DOHH2 (cell line): ENCODE measurements around the gene DRC3.
A peak's percentile ranks its signal among the peaks of the same experiment; 100 is the strongest.

Experiments
- H3F3A ChIP-seq: fragments of 200-600 bp; sonication (generic), shearing (Covaris generic); 2 replicates; pipeline ENCODE4 v1.6.0; 2016; ENCODE audit warnings: antibody characterized with exemption, mild to moderate bottlenecking; ENCODE audit not compliant: control insufficient read depth, insufficient read depth
- H3K27ac ChIP-seq: fragments of 200-600 bp; sonication (generic); 2 replicates; pipeline ENCODE4 v1.5.1; 2014; ENCODE audit warnings: low read depth, mild to moderate bottlenecking, low read length, moderate library complexity
- H3K27me3 ChIP-seq: fragments of 200-600 bp; sonication (generic); 2 replicates; pipeline ENCODE4 v1.6.1; 2014; ENCODE audit warnings: mild to moderate bottlenecking, low read length, mixed read lengths; ENCODE audit not compliant: control insufficient read depth
- H3K36me3 ChIP-seq: fragments of 200-600 bp; sonication (generic); 2 replicates; pipeline ENCODE4 v1.6.1; 2014; ENCODE audit warnings: mild to moderate bottlenecking, low read length, moderate library complexity, mixed read lengths; ENCODE audit not compliant: control insufficient read depth
- H3K4me1 ChIP-seq: fragments of 200-600 bp; sonication (generic); 2 replicates; pipeline ENCODE4 v1.6.1; 2014; ENCODE audit warnings: mild to moderate bottlenecking, low read length, mixed read lengths; ENCODE audit not compliant: control insufficient read depth
- H3K4me2 ChIP-seq: fragments of 200-600 bp; sonication (generic); 2 replicates; pipeline ENCODE4 v1.6.0; 2014; ENCODE audit warnings: mild to moderate bottlenecking, low read length, moderate library complexity
- H3K4me3 ChIP-seq: fragments of 200-600 bp; sonication (generic); 2 replicates; pipeline ENCODE4 v1.5.1; 2014; ENCODE audit warnings: mild to moderate bottlenecking, low read length, mixed read lengths
- H3K79me2 ChIP-seq: fragments of 200-600 bp; sonication (generic); 2 replicates; pipeline ENCODE4 v1.6.1; 2014; ENCODE audit warnings: mild to moderate bottlenecking, low read length, mixed read lengths; ENCODE audit not compliant: control insufficient read depth
- H3K9me2 ChIP-seq: fragments of 200-600 bp; sonication (generic); replicated peaks from 2 replicates; pipeline ENCODE4 v1.6.1; 2014; ENCODE audit warnings: mild to moderate bottlenecking, low read length, mixed read lengths; ENCODE audit not compliant: control insufficient read depth
- H3K9me3 ChIP-seq: fragments of 200-600 bp; sonication (generic); 2 replicates; pipeline ENCODE4 v1.6.1; 2014; ENCODE audit warnings: antibody characterized with exemption, low read length, mixed read lengths; ENCODE audit not compliant: control insufficient read depth, insufficient read depth
- H4K20me1 ChIP-seq: fragments of 200-600 bp; sonication (generic); 2 replicates; pipeline ENCODE4 v1.6.0; 2014; ENCODE audit warnings: low read depth, mild to moderate bottlenecking, antibody characterized with exemption, low read length, moderate library complexity; ENCODE audit not compliant: control insufficient read depth, insufficient read depth
- CTCF ChIP-seq: fragments of 200-600 bp; sonication (generic); IDR thresholded peaks from one replicate; pipeline ENCODE4 v1.5.1; 2014; ENCODE audit warnings: antibody characterized with exemption, mild to moderate bottlenecking, low read depth, low read length; ENCODE audit not compliant: poor library complexity, severe bottlenecking
- EZH2phosphoT487 ChIP-seq: fragments of 200-600 bp; sonication (generic); IDR thresholded peaks from 2 replicates; pipeline ENCODE4 v1.6.1; 2017; ENCODE audit warnings: borderline replicate concordance, mild to moderate bottlenecking, antibody characterized with exemption, low read length, moderate library complexity, mixed read lengths

The DRC3 gene

GRCh38 chr17:18040261-18040858 lies 67.7 kb downstream of the DRC3 start:
- peaks cover 79% of the 10 kb centered on the region for H3K79me2 ChIP-seq
- peaks cover 45% of the 10 kb centered on the region for H3K4me1 ChIP-seq
- H3K27ac ChIP-seq: no peak overlapping the region

GRCh38 chr17:18041776-18042175 lies 69.1 kb downstream of the DRC3 start:
- no peaks in the 10 kb centered on the region for H3K27me3 ChIP-seq
- peaks cover 31% of the 10 kb centered on the region for H3K36me3 ChIP-seq
- H3K27ac ChIP-seq: no peak overlapping the region
- no peaks in the 10 kb centered on the region for H3K9me2 ChIP-seq
- peaks cover 45% of the 10 kb centered on the region for H3K4me1 ChIP-seq
- no peak overlapping the region for H3K4me3 ChIP-seq
- H4K20me1 ChIP-seq: no peaks in the 10 kb centered on the region
- no peaks in the 10 kb centered on the region for H3K9me3 ChIP-seq
- H3K4me2 ChIP-seq: peak overlapping the region; percentile 95; the same call in 1 of the 2 replicates
- H3K79me2 ChIP-seq: peaks cover 65% of the 10 kb centered on the region
- peaks cover 7% of the 10 kb centered on the region for H3F3A ChIP-seq
- TF ChIP-seq EZH2phosphoT487: no peak
- no peak for TF ChIP-seq CTCF

More at GRCh38 chr17:18040261-18040858, 67.7 kb downstream of the DRC3 start:
- Histone ChIP-seq H3K4me2 (peak overlapping the region; percentile 95), H3K9me2 (no peaks in the 10 kb centered on the region), H3K4me3 (peak overlapping the region; percentile 99), H3K36me3 (peaks cover 20% of the 10 kb centered on the region), H3F3A (peaks cover 14% of the 10 kb centered on the region), H3K9me3 (no peaks in the 10 kb centered on the region), H4K20me1 (no peaks in the 10 kb centered on the region; the same call in 1 of the 2 replicates), H3K27me3 (no peaks in the 10 kb centered on the region)
- TF ChIP-seq CTCF (no peak), EZH2phosphoT487 (no peak)

GRCh38 chr17:18042983-18043382 lies 70.3 kb downstream of the DRC3 start:
- Histone ChIP-seq H4K20me1 (no peaks in the 10 kb centered on the region), H3K79me2 (peaks cover 53% of the 10 kb centered on the region), H3K27ac (no peak overlapping the region), H3K4me3 (no peak overlapping the region), H3K9me3 (no peaks in the 10 kb centered on the region), H3F3A (peaks cover 3% of the 10 kb centered on the region), H3K36me3 (peaks cover 39% of the 10 kb centered on the region), H3K9me2 (no peaks in the 10 kb centered on the region), H3K4me1 (peaks cover 34% of the 10 kb centered on the region), H3K4me2 (no peak overlapping the region), H3K27me3 (no peaks in the 10 kb centered on the region)
- TF ChIP-seq EZH2phosphoT487 (no peak), CTCF (no peak)
